Measurements from ENCODE around the gene TMEM207. TPM values are rescaled to one million over a fixed set of nuclear protein-coding genes. Genes with fewer than 3 reads are reported as not detected.
"Not testable (repeated sequence)": the region's sequence is repeated elsewhere in the genome, so short reads cannot be mapped to it uniquely, and the experiment has no call there.

Gene TMEM207
- total and polyA plus RNA-seq, 2 of the 13 experiments (the other 11 are each of a cell fraction or from before 2014, with no cell fraction given): not detected

DNA sequence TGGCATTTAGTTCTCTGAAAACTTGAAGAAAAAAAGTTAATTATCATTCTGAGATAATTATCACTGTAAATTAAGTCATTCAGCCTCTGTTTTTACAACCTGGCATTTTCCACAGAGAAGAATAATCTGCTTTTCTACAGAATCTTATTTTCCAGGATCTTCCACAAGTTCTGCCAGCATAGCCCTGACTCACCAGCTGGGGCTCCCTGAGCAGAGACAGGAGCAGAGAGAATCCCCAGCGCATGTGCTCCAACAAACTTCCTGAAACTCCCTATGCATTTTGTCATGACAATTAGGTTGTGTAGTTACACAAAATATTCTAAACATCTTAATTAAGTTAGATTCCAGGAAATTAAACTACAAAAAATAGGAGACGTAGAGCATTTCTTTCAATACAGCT is 32.1 kb upstream of the TMEM207 start:
- BruUV-seq (replicated peaks): no TSS peak
- in situ Hi-C loops (cut with HindIII; ENCODE audit: extremely low pct_ligation_motif_present, low pct_unique_long_range_greater_than_20kb): no loop called here
- CTCF ChIA-PET (ENCODE audit: low intra/inter-chr PET ratio, low total read pairs): no interaction called here

DNA sequence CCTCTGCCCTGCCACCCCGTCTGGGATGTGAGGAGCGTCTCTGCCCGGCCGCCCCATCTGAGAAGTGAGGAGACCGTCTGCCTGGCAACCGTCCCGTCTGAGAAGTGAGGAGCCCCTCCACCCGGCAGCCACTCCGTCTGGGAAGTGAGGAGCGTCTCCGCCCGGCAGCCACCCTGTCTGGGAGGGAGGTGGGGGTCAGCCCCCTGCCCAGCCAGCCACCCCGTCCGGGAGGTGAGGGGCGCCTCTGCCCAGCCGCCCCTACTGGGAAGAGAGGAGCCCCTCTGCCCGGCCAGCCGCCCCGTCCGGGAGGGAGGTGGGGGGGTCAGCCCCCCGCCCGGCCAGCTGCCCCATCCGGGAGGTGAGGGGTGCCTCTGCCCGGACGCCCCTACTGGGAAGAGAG is 23.6 kb upstream of the TMEM207 start:
- H3K4me3 ChIP-seq (replicated peaks in 1 of 3; ENCODE audit: insufficient read depth in 1 of 3, low read depth in 2 of 3, low read length in 3 of 3); DNase-seq (ENCODE audit: low spot score); in situ Hi-C loops (cut with HindIII; ENCODE audit: extremely low pct_ligation_motif_present, low pct_unique_long_range_greater_than_20kb); ATAC-seq; CTCF ChIA-PET (ENCODE audit: low intra/inter-chr PET ratio, low total read pairs); H2AFZ ChIP-seq (ENCODE audit: low read length); H3K9me3 ChIP-seq (ENCODE audit: low read length); BruUV-seq (replicated peaks); H3K79me2 ChIP-seq (ENCODE audit: insufficient read depth, low read length); POLR2A ChIA-PET; H4K20me1 ChIP-seq (ENCODE audit: insufficient read depth, low read length); H3K27ac ChIP-seq (ENCODE audit: extremely low read length, insufficient read depth, low read length); FAIRE-seq; H3K4me1 ChIP-seq (ENCODE audit: insufficient read depth, low read length); H3K36me3 ChIP-seq (replicated peaks in 1 of 2; ENCODE audit: control insufficient read depth in 1 of 2, insufficient read depth in 2 of 2, low read length in 2 of 2); H3K4me2 ChIP-seq (ENCODE audit: low read depth, low read length); intact Hi-C loops (cut with micrococcal nuclease; ENCODE audit: unreplicated experiment); H3K9ac ChIP-seq (ENCODE audit: insufficient read depth, low read depth, low read length); H3K27me3 ChIP-seq (ENCODE audit: control insufficient read depth in 1 of 2, insufficient read depth in 2 of 2, low read length in 2 of 2): not testable (repeated sequence)
- 62% methylated on average over 5 of the region's 25 CpGs for WGBS (ENCODE audit: low lambda C conversion rate)

More for the DNA sequence above, 32.1 kb upstream of the TMEM207 start:
- intact Hi-C loops (cut with micrococcal nuclease; ENCODE audit: unreplicated experiment): no loop called here
- no peak for TF ChIP-seq ZNF121 (CRISPR knock-in tag; IDR thresholded peaks at IDR 0.05)
- no peak for TF ChIP-seq TMF1 (CRISPR knock-in tag; IDR thresholded peaks at IDR 0.05; ENCODE audit: low read depth)
- TF ChIP-seq, protein P1, sequence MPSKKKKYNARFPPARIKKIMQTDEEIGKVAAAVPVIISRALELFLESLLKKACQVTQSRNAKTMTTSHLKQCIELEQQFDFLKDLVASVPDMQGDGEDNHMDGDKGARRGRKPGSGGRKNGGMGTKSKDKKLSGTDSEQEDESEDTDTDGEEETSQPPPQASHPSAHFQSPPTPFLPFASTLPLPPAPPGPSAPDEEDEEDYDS (CRISPR knock-in tag; IDR thresholded peaks at IDR 0.05): no peak
- TF ChIP-seq NFIB (CRISPR knock-in tag; IDR thresholded peaks at IDR 0.05; ENCODE audit: borderline replicate concordance): no peak
- TF ChIP-seq, protein P2, sequence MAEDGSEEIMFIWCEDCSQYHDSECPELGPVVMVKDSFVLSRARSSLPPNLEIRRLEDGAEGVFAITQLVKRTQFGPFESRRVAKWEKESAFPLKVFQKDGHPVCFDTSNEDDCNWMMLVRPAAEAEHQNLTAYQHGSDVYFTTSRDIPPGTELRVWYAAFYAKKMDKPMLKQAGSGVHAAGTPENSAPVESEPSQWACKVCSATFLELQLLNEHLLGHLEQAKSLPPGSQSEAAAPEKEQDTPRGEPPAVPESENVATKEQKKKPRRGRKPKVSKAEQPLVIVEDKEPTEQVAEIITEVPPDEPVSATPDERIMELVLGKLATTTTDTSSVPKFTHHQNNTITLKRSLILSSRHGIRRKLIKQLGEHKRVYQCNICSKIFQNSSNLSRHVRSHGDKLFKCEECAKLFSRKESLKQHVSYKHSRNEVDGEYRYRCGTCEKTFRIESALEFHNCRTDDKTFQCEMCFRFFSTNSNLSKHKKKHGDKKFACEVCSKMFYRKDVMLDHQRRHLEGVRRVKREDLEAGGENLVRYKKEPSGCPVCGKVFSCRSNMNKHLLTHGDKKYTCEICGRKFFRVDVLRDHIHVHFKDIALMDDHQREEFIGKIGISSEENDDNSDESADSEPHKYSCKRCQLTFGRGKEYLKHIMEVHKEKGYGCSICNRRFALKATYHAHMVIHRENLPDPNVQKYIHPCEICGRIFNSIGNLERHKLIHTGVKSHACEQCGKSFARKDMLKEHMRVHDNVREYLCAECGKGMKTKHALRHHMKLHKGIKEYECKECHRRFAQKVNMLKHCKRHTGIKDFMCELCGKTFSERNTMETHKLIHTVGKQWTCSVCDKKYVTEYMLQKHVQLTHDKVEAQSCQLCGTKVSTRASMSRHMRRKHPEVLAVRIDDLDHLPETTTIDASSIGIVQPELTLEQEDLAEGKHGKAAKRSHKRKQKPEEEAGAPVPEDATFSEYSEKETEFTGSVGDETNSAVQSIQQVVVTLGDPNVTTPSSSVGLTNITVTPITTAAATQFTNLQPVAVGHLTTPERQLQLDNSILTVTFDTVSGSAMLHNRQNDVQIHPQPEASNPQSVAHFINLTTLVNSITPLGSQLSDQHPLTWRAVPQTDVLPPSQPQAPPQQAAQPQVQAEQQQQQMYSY (CRISPR knock-in tag; IDR thresholded peaks at IDR 0.05): no peak
- no peak for TF ChIP-seq ZNF781 (CRISPR knock-in tag; IDR thresholded peaks at IDR 0.05; ENCODE audit: borderline replicate concordance, not compliant biosample characterization)
- TF ChIP-seq, protein P3, sequence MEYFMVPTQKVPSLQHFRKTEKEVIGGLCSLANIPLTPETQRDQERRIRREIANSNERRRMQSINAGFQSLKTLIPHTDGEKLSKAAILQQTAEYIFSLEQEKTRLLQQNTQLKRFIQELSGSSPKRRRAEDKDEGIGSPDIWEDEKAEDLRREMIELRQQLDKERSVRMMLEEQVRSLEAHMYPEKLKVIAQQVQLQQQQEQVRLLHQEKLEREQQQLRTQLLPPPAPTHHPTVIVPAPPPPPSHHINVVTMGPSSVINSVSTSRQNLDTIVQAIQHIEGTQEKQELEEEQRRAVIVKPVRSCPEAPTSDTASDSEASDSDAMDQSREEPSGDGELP (IDR thresholded peaks at IDR 0.05; ENCODE audit: borderline replicate concordance, low read depth): no peak
- H3K4me1 ChIP-seq (ENCODE audit: insufficient read depth, low read length): no peaks in the 10 kb centered on the region
- no peak overlapping the region for H2AFZ ChIP-seq (ENCODE audit: low read length)
- no peak for FAIRE-seq
- 89% methylated on average over 2 of the region's 2 CpGs for WGBS (ENCODE audit: low lambda C conversion rate)
- no peak overlapping the region for H3K27ac ChIP-seq (ENCODE audit: extremely low read length, insufficient read depth, low read length)
- no peaks in the 10 kb centered on the region for H4K20me1 ChIP-seq (ENCODE audit: insufficient read depth, low read length)
- H3K79me2 ChIP-seq (ENCODE audit: insufficient read depth, low read length): no peaks in the 10 kb centered on the region
- DNase-seq (ENCODE audit: low spot score): no peak
- no peak overlapping the region for H3K9ac ChIP-seq (ENCODE audit: insufficient read depth, low read depth, low read length)
- no peak overlapping the region for H3K4me3 ChIP-seq (replicated peaks in 1 of 3; ENCODE audit: insufficient read depth in 1 of 3, low read depth in 2 of 3, low read length in 3 of 3)
- ATAC-seq: no peak
- no peaks in the 10 kb centered on the region for H3K9me3 ChIP-seq (ENCODE audit: low read length)
- H3K27me3 ChIP-seq (ENCODE audit: control insufficient read depth in 1 of 2, insufficient read depth in 2 of 2, low read length in 2 of 2): no peaks in the 10 kb centered on the region
- no peak overlapping the region for H3K4me2 ChIP-seq (ENCODE audit: low read depth, low read length)
- no peaks in the 10 kb centered on the region for H3K36me3 ChIP-seq (replicated peaks in 1 of 2; ENCODE audit: control insufficient read depth in 1 of 2, insufficient read depth in 2 of 2, low read length in 2 of 2)
- POLR2A ChIA-PET: no interaction called here
